GM12801 (cell line): ENCODE measurements around the gene ADGRB3.

Experiments used
- CTCF ChIP-seq: IDR thresholded peaks from one replicate; pipeline ENCODE4 v1.5.1; 2011; ENCODE audit warnings: control low read depth; ENCODE audit not compliant: insufficient read length; ENCODE audit errors: extremely low read depth

The ADGRB3 gene

GRCh38 chr6:68704485-68704884 lies 69.4 kb downstream of the ADGRB3 start:
- TF ChIP-seq CTCF: no peak

- no peak for TF ChIP-seq CTCF
These were observed 74.0 kb downstream of the ADGRB3 start for GRCh38 chr6:68709091-68709490.

DNA sequence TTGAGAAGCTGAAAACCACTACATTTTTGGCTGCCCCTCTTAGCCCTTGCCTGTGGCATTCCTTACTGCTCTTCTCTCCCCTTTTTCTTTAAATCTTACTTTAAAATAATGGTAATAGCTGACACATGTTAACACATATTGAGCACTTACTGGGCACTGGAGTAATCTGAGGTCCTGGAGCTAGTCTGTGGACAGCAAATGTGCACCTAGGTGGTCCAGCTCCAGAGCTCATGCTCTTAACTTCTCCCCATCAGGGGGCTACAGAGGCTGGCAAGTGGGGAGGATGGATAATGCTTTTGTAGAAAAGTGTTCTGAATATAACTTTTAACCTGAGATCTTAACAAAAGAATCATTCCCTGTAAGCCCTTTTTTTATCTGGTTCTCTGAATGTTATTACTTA lies 74.8 kb downstream of the ADGRB3 start:
- TF ChIP-seq CTCF: no peak

DNA sequence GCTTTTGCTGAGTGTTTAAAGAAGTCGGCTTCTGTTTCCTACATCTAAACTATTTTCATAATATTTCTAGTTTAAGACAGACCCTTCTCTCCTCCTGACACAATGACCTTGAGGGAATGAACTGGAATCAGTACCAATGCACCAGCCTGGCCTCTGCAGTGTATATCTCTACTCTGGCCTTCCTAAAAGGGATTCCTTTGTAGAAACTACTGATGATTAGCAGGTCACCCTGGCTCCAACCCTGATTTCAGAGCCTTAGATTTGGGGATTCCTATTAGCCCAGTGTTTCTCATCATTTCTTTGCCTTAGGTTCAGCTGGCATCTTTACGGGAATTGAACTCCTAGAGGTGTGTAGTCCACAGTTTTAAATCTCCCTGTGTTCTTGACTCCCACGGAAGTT lies 75.4 kb downstream of the ADGRB3 start:
- no peak for TF ChIP-seq CTCF

DNA sequence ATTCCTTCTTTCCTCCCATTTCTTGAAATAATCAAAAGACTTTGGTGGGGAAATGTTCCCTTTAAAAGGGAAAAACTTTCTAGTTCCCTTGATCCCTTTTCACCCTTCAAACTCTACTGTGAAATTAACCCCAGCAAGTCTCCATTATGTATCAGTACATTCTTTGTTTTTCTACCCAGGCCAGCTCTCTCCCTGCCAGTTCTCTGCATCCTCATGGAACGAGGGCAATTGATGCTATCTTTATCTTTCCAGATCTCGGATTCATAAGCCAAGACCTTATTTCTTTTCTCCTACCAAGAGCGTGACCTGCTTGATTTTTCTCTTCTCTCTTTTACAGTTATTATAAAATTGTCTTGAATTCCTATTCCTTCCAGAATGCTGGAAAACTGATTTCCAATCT lies 75.8 kb downstream of the ADGRB3 start:
- no peak for TF ChIP-seq CTCF

GRCh38 chr6:68711386-68712000 lies 76.4 kb downstream of the ADGRB3 start:
- no peak for TF ChIP-seq CTCF

DNA sequence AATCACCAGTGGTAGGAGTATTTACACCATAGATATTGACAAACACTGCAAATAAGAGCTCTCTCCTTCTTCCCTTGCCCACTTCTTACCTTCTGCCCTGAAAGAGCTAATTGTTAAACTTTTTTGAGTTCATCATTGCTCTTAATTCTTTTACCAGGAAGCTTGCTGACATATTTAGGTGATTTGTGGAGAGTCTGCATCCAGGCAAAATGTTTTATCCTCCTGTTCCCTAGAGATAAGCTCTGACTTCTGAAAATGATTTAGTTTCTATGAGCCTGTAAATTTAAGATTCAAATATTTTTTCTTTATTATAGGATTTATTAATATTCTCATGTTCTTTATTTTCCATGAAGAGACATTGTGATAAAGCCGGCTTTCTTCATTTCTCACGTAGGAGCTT lies 81.5 kb downstream of the ADGRB3 start:
- no peak for TF ChIP-seq CTCF

- TF ChIP-seq CTCF: no peak
These were observed 83.4 kb downstream of the ADGRB3 start for GRCh38 chr6:68718385-68719073.
